Uterus (tissue), 4 donors: ENCODE results near the gene DMC1. TPM values are rescaled to one million over a fixed set of nuclear protein-coding genes. Genes with fewer than 3 reads are reported as not detected.

Experiments used
- DNase-seq, 2 donors: peaks; one replicate each; pipeline ENCODE4 v3.0.0-alpha.2; 2019 to 2020
- H3K27ac ChIP-seq, 2 donors: fragments of 200-600 bp; sonication (generic); 1 replicate in 1 of 2; 2 replicates in 1 of 2; pipeline ENCODE4 v1.5.1; 2016 to 2018
- H3K27me3 ChIP-seq, 2 donors: fragments of 200-600 bp; sonication (generic); one replicate each; pipeline ENCODE4 v1.5.1; 2018 to 2019; ENCODE audit warnings: control low read depth in 1 of 2
- H3K36me3 ChIP-seq, 2 donors: fragments of 200-600 bp; sonication (generic); one replicate each; pipeline ENCODE4 v1.5.1; 2019; ENCODE audit warnings: control low read depth in 1 of 2
- H3K4me1 ChIP-seq, 2 donors: fragments of 200-600 bp; sonication (generic); one replicate each; pipeline ENCODE4 v1.5.1; 2018 to 2019; ENCODE audit warnings: control low read depth in 1 of 2
- H3K4me3 ChIP-seq, 2 donors: fragments of 200-600 bp; sonication (generic); 1 replicate in 1 of 2; 2 replicates in 1 of 2; pipeline ENCODE4 v1.5.1; 2018 to 2019; ENCODE audit warnings: mild to moderate bottlenecking in 1 of 2
- H3K9me3 ChIP-seq, 2 donors: fragments of 200-600 bp; sonication (generic); one replicate each; pipeline ENCODE4 v1.5.1; 2019; ENCODE audit warnings: control low read depth in 1 of 2
- CTCF ChIP-seq, 4 experiments: fragments of 200-600 bp in 2 of 4; fragments of 450-650 bp in 2 of 4; sonication (generic) in 2 of 4; IDR thresholded peaks; one replicate each; pipeline ENCODE4 v1.5.1; 2016 to 2019; ENCODE audit warnings: antibody characterized with exemption in 4 of 4, mild to moderate bottlenecking in 2 of 4, moderate library complexity in 1 of 4
- POLR2A ChIP-seq, 2 donors: fragments of 450-650 bp; IDR thresholded peaks; one replicate each; pipeline ENCODE4 v1.6.1; 2016; ENCODE audit warnings: antibody characterized with exemption in 2 of 2, mild to moderate bottlenecking in 1 of 2, moderate library complexity in 1 of 2
- intact Hi-C: fragments of 100-400 bp; cut with DNase I; formaldehyde crosslinking; loops from one replicate; pipeline ENCODE4 v1.15.1; 2023; ENCODE audit warnings: low total_unique reads
- total RNA-seq, 4 donors: library from RNA; depleted of rRNA in 3 of 4; stranded (reverse); fragments of >200 nt in 3 of 4; gene quantifications; one replicate each; pipeline versions ENCODE4 v1.1.0 to v1.2.4, GENCODE V29; 2014 to 2023
- donor health status: DM: yes; HTN: yes; CAD: no.

The DMC1 gene
- total RNA-seq, 4 donors from 2014 or later: 0.26 to 8.4 (median 5.2) TPM; not detected in 1

DNA sequence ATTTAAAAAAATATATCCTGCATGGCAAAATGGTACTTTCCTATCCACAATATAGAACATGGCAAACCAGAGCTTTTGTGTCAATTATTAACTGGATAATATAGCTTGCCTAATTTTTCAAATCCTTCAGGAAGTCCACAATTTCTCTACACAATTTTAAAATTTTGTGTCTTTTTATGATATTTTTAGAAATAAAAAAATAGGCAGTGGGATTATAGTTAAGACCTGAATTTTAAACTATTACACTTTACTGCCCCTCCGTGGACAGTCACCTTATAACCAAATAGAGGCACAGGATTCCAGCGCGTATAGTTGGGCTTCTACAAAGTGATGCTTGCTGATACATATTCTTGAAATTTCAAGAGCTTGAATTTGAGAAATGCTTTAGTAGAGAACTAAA, 2.1 kb upstream of the DMC1 start:
- no peak overlapping the region for H3K4me3 ChIP-seq
- TF ChIP-seq CTCF (IDR thresholded peaks at IDR 0.05) (peak; percentile 31 to 51 (median 44)), POLR2A (IDR thresholded peaks at IDR 0.05) (no peak)
- H3K9me3 ChIP-seq: no peaks in the 10 kb centered on the region
- H3K27ac ChIP-seq: no peak overlapping the region
- DNase-seq: peak; percentile 22 to 34
- intact Hi-C loops: loop anchor here (10.0 kb wide), 1 partner anchor 507 kb away; no protein-coding TSS in a partner anchor
- peaks cover 3 to 7% of the 10 kb centered on the region in 2 donors for H3K4me1 ChIP-seq
- H3K36me3 ChIP-seq: no peaks in the 10 kb centered on the region
- no peaks in the 10 kb centered on the region for H3K27me3 ChIP-seq

GRCh38 chr22:38570779-38571364, 889 bp upstream of the DMC1 start:
- Histone ChIP-seq H3K4me1 (peaks cover 3 to 7% of the 10 kb centered on the region in 2 donors), H3K36me3 (no peaks in the 10 kb centered on the region), H3K4me3 (peak overlapping the region; percentile 55 to 68), H3K27me3 (no peaks in the 10 kb centered on the region), H3K27ac (peak overlapping the region; percentile 72 to 89), H3K9me3 (no peaks in the 10 kb centered on the region)
- TF ChIP-seq CTCF (IDR thresholded peaks at IDR 0.05) (peak in 1 of 4 experiments; percentile 8), POLR2A (IDR thresholded peaks at IDR 0.05) (no peak)
- DNase-seq: no peak
- intact Hi-C loops: loop anchor here (10.0 kb wide), 1 partner anchor 506 kb away; no protein-coding TSS in a partner anchor

DNA sequence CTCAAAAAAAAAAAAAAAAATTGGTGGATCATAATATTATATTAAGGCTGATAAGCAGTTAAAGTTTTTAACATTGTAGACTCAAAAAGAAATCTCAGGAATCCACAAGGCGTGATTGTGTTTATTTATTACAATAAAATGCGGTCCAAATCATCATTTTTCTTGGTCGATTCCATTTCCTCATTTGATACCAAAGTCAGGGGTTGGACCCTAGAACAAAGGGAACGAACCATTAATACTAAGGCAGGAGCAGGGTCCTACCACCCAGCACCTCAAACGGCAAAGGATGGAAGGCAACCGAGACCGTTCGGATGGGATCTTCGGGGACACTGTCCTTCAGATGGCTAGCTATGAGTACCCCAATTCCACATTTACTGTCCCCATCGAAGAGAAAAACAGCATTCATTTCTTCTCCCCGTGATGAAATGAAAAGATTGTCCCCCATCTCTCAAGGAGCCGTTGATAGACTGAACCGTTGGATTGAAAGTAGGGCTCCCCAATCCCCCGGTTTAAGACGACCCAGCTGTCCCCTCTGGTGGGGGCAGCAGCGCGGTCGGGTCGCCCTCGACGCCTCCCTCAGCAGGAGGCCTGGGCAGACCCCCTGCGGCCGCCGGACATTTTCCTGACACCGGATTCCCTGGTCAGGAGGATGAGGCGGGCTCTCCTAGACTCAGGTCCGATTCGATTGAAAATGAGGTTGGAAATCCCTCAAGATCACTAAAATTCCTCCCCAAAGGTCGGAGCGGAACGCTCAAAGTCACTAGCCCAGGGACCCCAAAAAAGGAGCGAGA, 607 bp downstream of the DMC1 start:
- peak overlapping the region; percentile 85 to 89 for H3K27ac ChIP-seq
- peaks cover 3 to 7% of the 10 kb centered on the region in 2 donors for H3K4me1 ChIP-seq
- H3K9me3 ChIP-seq: no peaks in the 10 kb centered on the region
- peak overlapping the region; percentile 55 to 68 for H3K4me3 ChIP-seq
- intact Hi-C loops: no loop called here
- peak in 1 of 2 donors; percentile 33 for DNase-seq
- no peak for TF ChIP-seq CTCF (IDR thresholded peaks at IDR 0.05)
- no peak for TF ChIP-seq POLR2A (IDR thresholded peaks at IDR 0.05)
- H3K27me3 ChIP-seq: no peaks in the 10 kb centered on the region
- H3K36me3 ChIP-seq: no peaks in the 10 kb centered on the region

GRCh38 chr22:38567531-38568285, 2.3 kb downstream of the DMC1 start:
- intact Hi-C loops: no loop called here
- no peaks in the 10 kb centered on the region for H3K9me3 ChIP-seq
- peaks cover 3 to 7% of the 10 kb centered on the region in 2 donors for H3K4me1 ChIP-seq
- TF ChIP-seq CTCF (IDR thresholded peaks at IDR 0.05): no peak
- TF ChIP-seq POLR2A (IDR thresholded peaks at IDR 0.05): no peak
- DNase-seq: no peak
- no peak overlapping the region for H3K4me3 ChIP-seq
- H3K27ac ChIP-seq: no peak overlapping the region
- H3K36me3 ChIP-seq: no peaks in the 10 kb centered on the region
- no peaks in the 10 kb centered on the region for H3K27me3 ChIP-seq
